HEK293T (cell line): ENCODE data around the gene ALOX12B.
A peak's percentile ranks its signal among the peaks of the same experiment; 100 is the strongest.

ENCODE experiments used
- ARNT ChIP-seq: fragments of 450-650 bp; IDR thresholded peaks from 2 replicates; pipeline ENCODE4 v1.6.1; 2017; ENCODE audit warnings: mild to moderate bottlenecking
- BHLHE40 ChIP-seq: fragments of 450-650 bp; IDR thresholded peaks from 2 replicates; pipeline ENCODE4 v1.6.1; 2016; ENCODE audit warnings: mild to moderate bottlenecking, moderate library complexity, borderline replicate concordance
- CTBP1 ChIP-seq: fragments of 450-650 bp; IDR thresholded peaks from 2 replicates; pipeline ENCODE4 v1.6.1; 2016; ENCODE audit warnings: borderline replicate concordance
- FOXA1 ChIP-seq: fragments of 450-650 bp; IDR thresholded peaks from 2 replicates; pipeline ENCODE4 v1.6.1; 2016; ENCODE audit warnings: mild to moderate bottlenecking
- FOXK2 ChIP-seq: fragments of 450-650 bp; IDR thresholded peaks from 2 replicates; pipeline ENCODE4 v1.6.1; 2016; ENCODE audit warnings: mild to moderate bottlenecking
- HDGF ChIP-seq: fragments of 450-650 bp; IDR thresholded peaks from 2 replicates; pipeline ENCODE4 v1.6.1; 2017; ENCODE audit warnings: antibody characterized with exemption, borderline replicate concordance
- L3MBTL2 ChIP-seq: fragments of 450-650 bp; conservative IDR thresholded peaks from 2 replicates; pipeline ENCODE4 v1.6.1; 2016; ENCODE audit warnings: mild to moderate bottlenecking
- NFRKB ChIP-seq: fragments of 450-650 bp; IDR thresholded peaks from 2 replicates; pipeline ENCODE4 v1.6.1; 2016; ENCODE audit warnings: mild to moderate bottlenecking, moderate library complexity
- SP1 ChIP-seq: fragments of 450-650 bp; IDR thresholded peaks from 2 replicates; pipeline ENCODE4 v1.6.1; 2017
- SUZ12 ChIP-seq: fragments of 450-650 bp; IDR thresholded peaks from 2 replicates; pipeline ENCODE4 v1.6.1; 2016; ENCODE audit warnings: mild to moderate bottlenecking
- TARDBP ChIP-seq: fragments of 450-650 bp; IDR thresholded peaks from 2 replicates; pipeline ENCODE4 v1.6.1; 2016
- ZNF384 ChIP-seq: fragments of 450-650 bp; IDR thresholded peaks from 2 replicates; pipeline ENCODE4 v1.6.1; 2016

GRCh38 chr17:8125947-8126490 lies 38.5 kb upstream of the ALOX12B start:
- no peak for TF ChIP-seq BHLHE40
- TF ChIP-seq CTBP1 = no peak
- TF ChIP-seq FOXA1 = no peak
- no peak for TF ChIP-seq SUZ12
- TF ChIP-seq ZNF384 = no peak
- no peak for TF ChIP-seq TARDBP
- no peak for TF ChIP-seq ARNT
- TF ChIP-seq NFRKB = no peak
- TF ChIP-seq HDGF = no peak
- TF ChIP-seq FOXK2 = no peak
- no peak for TF ChIP-seq SP1
- 0 out of 2 replicates have a peak, but pooled peaks have one; percentile 25 for TF ChIP-seq L3MBTL2
